GM10248 (cell line): Measurements from ENCODE around the gene CLIC4.

ENCODE experiments used
- CTCF ChIA-PET: fragments of 300-600 bp; sonication (Branson Sonifier 250); formaldehyde crosslinking; extraction: SDS; loops from one replicate; lab custom pipeline; 2021; ENCODE audit warnings: antibody characterized with exemption; lab: Yijun Ruan, JAX
- POLR2A ChIA-PET: fragments of 350-650 bp; sonication (Branson Sonifier 250); formaldehyde crosslinking; extraction: SDS; loops from one replicate; lab custom pipeline; 2020; ENCODE audit warnings: antibody characterized with exemption; lab: Yijun Ruan, JAX
- DNase-seq: peaks from one replicate; pipeline ENCODE4 v3.0.0; 2012; ENCODE audit errors: extremely low spot score
- TF ChIP-seq, protein P1 (sequence below): IDR thresholded peaks from 2 replicates; pipeline ENCODE4 v1.5.1; 2012; ENCODE audit warnings: mild to moderate bottlenecking, low read depth; ENCODE audit errors: extremely low read depth, missing control alignments, control extremely low read depth

Gene CLIC4

GRCh38 chr1:24870551-24871195 is 125.4 kb downstream of the CLIC4 start:
- peak; percentile 58 for DNase-seq
- TF ChIP-seq, protein P1, sequence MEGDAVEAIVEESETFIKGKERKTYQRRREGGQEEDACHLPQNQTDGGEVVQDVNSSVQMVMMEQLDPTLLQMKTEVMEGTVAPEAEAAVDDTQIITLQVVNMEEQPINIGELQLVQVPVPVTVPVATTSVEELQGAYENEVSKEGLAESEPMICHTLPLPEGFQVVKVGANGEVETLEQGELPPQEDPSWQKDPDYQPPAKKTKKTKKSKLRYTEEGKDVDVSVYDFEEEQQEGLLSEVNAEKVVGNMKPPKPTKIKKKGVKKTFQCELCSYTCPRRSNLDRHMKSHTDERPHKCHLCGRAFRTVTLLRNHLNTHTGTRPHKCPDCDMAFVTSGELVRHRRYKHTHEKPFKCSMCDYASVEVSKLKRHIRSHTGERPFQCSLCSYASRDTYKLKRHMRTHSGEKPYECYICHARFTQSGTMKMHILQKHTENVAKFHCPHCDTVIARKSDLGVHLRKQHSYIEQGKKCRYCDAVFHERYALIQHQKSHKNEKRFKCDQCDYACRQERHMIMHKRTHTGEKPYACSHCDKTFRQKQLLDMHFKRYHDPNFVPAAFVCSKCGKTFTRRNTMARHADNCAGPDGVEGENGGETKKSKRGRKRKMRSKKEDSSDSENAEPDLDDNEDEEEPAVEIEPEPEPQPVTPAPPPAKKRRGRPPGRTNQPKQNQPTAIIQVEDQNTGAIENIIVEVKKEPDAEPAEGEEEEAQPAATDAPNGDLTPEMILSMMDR: no peak
- CTCF ChIA-PET: interaction anchor here (1.1 to 1.9 kb wide), 2 partner anchors 15 to 23 kb away, joined by 3 to 5 read pairs; no protein-coding TSS in a partner anchor
- POLR2A ChIA-PET: no interaction called here

- DNase-seq: no peak
- ChIA-PET POLR2A (interaction anchor here (0.5 kb wide), 1 partner anchor 319 kb away, joined by 3 read pairs; no protein-coding TSS in a partner anchor), CTCF (interaction anchor here (1.1 to 1.9 kb wide), 2 partner anchors 16 to 23 kb away, joined by 3 to 5 read pairs; no protein-coding TSS in a partner anchor)
- TF ChIP-seq, protein P1: no peak
Measured at GRCh38 chr1:24871306-24871901, 126.2 kb downstream of the CLIC4 start.

- ChIA-PET CTCF (interaction anchor here (1.0 to 1.9 kb wide), 3 partner anchors 17 to 166 kb away, joined by 3 to 5 read pairs (median 3); no protein-coding TSS in a partner anchor), POLR2A (interaction anchor here (0.5 kb wide), 1 partner anchor 320 kb away, joined by 3 read pairs; no protein-coding TSS in a partner anchor)
- no peak for DNase-seq
- TF ChIP-seq, protein P1: no peak
Measured at GRCh38 chr1:24872061-24872850, 127.0 kb downstream of the CLIC4 start.

GRCh38 chr1:24873148-24873547 is 127.9 kb downstream of the CLIC4 start:
- ChIA-PET CTCF (no interaction called here), POLR2A (no interaction called here)
- no peak for DNase-seq

DNA sequence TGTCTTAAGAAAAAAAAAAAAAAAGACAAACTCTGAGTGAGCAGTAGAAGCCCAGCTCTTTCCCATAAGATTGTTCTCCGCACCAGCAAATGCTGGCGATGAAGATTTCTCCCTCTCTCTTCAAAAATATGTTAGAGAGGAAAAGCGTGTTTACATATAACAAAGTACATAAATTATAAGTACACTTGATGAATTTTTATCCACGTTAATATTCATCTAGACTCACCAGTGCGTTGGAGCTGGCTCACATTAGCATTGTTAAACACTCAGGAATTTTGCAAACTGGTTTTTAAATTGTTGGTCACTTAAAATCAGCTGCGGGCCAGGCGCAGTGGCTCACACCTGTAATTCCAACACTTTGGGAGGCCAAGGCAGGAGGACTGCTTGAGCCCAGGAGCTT is 128.8 kb downstream of the CLIC4 start:
- POLR2A ChIA-PET: no interaction called here
- TF ChIP-seq, protein P1: no peak

More at GRCh38 chr1:24873148-24873547, 127.9 kb downstream of the CLIC4 start:
- TF ChIP-seq, protein P1: no peak

More for the DNA sequence above, 128.8 kb downstream of the CLIC4 start:
- no peak for DNase-seq
- CTCF ChIA-PET: no interaction called here
